GM21447 (cell line): ENCODE measurements around the gene TNIP1.

Source experiments
- ATAC-seq: cut with Tn5 transposase; IDR thresholded peaks from one replicate; pipeline ENCODE4 v1.9.1; 2021; ENCODE audit not compliant: unreplicated experiment

Gene TNIP1

GRCh38 chr5:151080613-151081430, at the start of gene TNIP1:
Gene TNIP1, minus strand, starts transcription at chr5:151081034. Its CDS starts 15,939 bp downstream, at chr5:151065095.
- peak; percentile 58 for ATAC-seq

DNA sequence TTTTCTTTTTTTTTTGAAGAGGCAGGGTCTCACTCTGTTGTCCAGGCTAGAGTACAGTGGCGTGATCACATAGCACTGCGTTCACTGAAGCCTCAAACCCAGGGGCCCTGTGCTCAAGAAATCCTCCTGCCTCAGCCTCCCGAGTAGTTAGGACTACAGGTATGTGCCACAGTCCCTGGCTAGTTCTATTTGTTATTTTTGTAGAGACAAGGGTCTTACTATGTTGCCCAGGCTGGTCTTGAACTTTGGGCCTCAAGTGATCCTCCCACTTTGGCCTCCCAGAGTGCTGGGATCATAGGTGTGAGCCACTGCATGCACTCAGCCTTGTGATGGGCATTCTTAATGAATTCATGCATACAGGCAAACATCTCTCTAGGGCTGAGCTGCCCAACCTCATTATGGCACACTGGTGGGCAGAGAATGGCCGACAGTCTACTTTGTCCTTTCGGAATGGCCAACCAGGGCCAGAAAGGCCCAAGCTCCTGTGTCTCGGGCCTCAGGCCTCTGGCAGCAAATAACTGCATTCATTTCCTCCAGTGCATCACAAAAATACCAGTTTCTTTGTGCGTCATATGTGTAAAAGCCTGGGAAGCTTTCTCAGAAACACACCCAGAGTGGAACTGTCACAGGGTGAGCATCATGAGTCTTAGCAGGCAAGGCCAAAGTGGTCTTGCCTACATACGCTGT, 49.5 kb upstream of the TNIP1 start:
- ATAC-seq: no peak

DNA sequence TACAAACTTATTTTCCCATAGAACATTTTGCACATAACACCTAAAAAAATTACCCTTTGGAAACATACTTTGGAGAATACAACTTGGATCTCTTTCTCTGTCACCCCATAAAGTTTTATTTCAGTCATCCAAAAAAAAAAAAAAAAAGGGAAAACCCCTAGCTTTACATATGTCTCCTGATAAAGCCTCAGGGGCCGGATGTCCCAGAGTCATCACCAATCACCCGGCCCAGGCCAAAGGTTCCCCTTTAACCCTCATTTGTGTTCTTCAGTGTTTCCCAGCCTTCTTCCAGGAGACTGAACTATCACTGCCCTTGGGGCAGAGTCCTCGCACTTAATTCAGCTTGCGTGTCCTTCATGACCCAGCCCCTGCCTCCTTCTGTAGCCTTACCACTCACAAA, 48.0 kb upstream of the TNIP1 start:
- no peak for ATAC-seq

GRCh38 chr5:151127926-151128325, 47.1 kb upstream of the TNIP1 start:
- ATAC-seq: no peak

- peak; percentile 20 for ATAC-seq
These were observed 45.4 kb upstream of the TNIP1 start for GRCh38 chr5:151126199-151126645.

DNA sequence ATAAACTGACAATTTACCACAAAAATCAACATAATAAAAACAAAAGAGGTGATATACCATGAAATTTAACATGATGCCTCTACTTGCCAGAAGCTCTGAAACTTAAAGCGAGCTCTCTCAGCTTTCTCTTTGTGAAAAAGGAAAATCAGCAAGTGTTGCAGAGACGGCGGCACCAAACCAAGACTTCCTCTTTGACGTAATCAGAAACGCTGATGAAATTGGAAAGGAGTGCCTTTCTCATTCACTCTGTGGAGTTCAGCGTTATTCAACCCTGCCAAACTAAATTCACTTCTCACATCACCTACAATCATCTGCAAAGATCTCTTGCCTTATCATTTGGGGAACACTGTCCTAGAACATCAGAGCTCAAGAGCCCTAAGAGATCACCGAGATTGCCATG, 44.6 kb upstream of the TNIP1 start:
- peak; percentile 25 for ATAC-seq

DNA sequence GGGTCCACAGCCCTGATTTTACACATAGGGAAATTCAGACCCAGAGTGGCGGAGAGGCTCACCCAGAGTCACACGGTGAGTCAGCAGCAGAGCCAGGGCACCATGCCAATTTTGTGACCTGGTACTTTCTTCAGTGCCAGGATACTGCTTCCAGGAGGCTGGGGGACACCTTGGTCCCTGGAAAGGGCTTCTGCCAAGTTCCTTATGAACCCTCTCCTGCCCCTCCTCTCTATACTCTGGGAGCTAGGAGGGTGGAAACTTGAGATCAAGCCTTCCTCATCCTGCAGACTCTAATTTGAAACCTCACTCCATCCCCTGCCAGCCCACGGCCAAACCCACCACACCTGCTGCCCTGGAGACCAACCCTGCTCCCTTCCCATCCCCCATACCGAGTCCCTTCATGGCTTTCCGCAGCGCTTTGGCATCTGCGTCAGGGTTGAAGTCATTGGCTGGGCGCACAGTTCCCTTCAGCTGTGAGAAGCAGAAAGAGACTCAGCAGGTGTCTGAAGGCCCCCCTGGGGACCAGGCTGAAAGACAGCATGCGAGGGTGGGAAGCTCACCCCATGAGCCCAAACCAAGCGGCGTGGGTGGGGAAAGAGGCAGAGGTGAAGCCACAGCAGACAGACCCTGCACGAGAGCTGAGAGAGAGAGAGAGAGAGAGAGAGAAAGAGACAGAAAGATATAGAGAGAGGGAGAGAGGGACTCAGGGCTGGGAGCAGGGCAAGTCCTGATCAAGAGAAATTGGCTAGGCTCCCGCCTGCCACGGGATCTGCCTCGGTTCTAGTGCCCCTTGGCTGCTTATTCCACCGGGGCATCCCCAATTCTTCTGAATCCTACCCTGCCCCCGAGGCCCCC, 43.3 kb upstream of the TNIP1 start:
- ATAC-seq: peak; percentile 84

DNA sequence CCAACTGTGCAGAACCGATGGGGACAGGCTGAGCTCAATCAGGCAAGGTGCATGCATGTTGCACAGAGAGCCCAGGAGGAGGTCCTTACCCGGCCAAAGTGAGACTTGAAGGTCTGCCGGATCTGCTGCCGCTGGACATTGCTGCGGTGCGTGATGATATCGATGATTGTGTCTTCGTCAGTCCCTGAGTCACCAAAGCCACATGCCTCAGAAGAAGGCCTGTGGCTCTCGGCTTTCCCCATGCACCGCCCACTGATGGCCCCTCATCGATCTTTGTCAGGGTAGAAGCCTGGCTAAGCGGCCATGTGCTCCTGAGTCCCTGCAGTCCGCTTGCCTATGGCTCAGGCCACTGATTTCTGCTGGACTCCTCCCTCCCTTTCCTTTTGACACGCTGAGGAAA, 42.0 kb upstream of the TNIP1 start:
- ATAC-seq: no peak

- ATAC-seq: no peak
These were observed 40.8 kb upstream of the TNIP1 start for GRCh38 chr5:151121665-151122064.

GRCh38 chr5:151121095-151121494, 40.3 kb upstream of the TNIP1 start:
- ATAC-seq: no peak

DNA sequence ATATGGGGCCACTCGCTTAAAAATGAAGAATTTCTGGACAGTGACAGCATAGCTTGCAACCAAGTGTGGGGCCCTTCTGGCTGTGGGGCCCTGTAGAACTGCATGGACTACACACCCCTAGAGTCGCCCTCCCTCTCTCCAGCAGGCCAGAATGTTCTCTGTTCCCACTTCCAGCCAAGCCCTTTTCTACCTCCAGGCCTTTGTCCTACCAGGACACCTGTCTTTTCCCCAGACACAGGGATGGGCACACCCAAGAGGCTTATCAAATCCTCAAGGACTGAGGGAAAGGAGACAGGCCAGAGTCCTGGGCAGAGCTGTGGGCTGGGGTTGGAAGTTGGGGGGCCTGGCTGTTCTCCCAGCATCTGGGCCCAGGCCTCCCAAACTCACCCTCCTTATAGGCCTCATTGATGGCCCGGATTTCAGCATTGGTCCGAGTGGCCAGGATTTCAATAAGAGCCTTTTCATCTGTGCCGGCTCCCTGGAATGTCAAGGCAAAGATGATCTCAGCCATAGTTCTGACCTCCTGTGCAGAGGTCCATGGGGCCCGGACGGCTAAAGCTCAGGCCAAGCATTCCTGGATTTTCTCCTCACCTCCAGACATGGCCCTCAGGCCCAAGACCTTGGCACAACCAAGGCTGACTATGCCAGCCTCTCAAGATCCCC, 38.2 kb upstream of the TNIP1 start:
- ATAC-seq: no peak

GRCh38 chr5:151115272-151115905, 34.6 kb upstream of the TNIP1 start:
- no peak for ATAC-seq

DNA sequence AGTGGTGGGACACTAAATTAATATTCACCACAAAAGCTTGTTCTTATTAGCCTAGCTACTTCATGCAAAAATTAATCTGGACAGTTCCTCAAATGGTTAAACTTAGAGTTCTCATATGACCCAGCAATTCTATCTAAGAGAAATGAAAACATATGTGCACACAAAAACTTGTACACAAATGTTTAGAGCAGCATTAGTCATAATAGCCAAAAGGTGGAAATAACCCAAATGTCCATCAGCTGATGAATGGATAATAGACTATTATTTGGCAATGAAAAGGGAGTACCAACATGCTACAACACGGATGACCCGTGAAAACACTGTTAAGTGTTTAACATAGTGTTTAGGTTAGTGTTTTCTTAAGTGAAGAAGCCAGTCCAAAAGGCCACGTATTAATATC, 32.8 kb upstream of the TNIP1 start:
- ATAC-seq: no peak

GRCh38 chr5:151110992-151111391, 30.2 kb upstream of the TNIP1 start:
- peak; percentile 38 for ATAC-seq

GRCh38 chr5:151110122-151110681, 29.4 kb upstream of the TNIP1 start:
- ATAC-seq: no peak

DNA sequence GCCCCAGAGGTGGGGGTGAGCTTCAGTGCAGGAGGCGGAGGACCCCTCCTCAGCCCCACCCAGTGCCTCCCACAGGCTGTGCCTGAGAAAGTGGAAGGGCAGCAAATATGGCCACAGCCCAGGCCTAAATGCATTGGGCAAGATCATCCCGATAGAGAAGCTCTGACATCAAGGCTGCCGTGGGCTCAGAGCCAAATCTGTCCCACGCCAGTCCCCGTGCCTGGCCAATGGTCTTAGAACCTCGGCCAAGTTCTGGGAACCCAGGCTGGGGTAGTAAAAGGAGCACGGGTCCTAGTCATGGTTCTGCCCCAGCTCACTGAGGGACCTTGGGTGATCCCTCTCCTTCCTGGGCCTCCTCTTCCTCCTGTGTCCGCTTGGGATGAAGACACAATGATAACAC, 27.7 kb upstream of the TNIP1 start:
- ATAC-seq: no peak

- no peak for ATAC-seq
These were observed 27.1 kb upstream of the TNIP1 start for GRCh38 chr5:151107738-151108520.

GRCh38 chr5:151107084-151107483, 26.2 kb upstream of the TNIP1 start:
- no peak for ATAC-seq

DNA sequence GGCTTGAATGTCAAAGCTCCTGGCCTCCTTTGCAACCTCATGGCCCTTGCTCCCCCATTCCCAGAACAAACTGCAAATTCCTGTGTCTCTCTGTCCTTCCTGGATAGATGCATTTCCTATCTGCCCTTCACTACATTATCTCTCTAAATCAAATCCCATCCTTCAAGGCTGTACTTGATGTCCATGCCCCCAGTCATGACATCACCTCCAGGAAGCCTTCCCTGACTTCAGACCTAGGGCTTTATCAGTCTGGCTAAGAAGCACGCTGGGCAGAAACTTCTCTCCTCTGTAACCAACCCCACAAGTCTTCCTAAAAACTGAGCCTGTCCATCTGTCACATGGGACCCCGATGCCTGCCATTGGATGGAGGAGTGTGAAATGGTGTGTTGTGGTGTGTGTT, 25.7 kb upstream of the TNIP1 start:
- ATAC-seq: no peak
